Astrocyte (in vitro differentiated cells and primary cell): ENCODE results near the gene SMTNL2.

ENCODE experiments used
- CTCF ChIP-seq: IDR thresholded peaks from 2 replicates; pipeline ENCODE4 v1.5.1; 2011; ENCODE audit warnings: low read depth, mild to moderate bottlenecking, inconsistent platforms, low read length, moderate library complexity; ENCODE audit not compliant: insufficient read depth
- EZH2 ChIP-seq: IDR thresholded peaks from 2 replicates; pipeline ENCODE4 v1.6.1; 2012; ENCODE audit warnings: mild to moderate bottlenecking, low read length, inconsistent platforms; ENCODE audit not compliant: insufficient read depth

GRCh38 chr17:4584917-4585637 lies 748 bp downstream of the SMTNL2 start:
- TF ChIP-seq CTCF (no peak), EZH2 (peak; percentile 33)
